Activated CD4-positive, CD25-positive, alpha-beta regulatory T cell (primary cell): ENCODE data around the gene TCP10L.
A peak's percentile ranks its signal among the peaks of the same experiment; 100 is the strongest.
"Not testable (repeated sequence)": the region's sequence is repeated elsewhere in the genome, so short reads cannot be mapped to it uniquely, and the experiment has no call there.

Experiments used
- DNase-seq, 4 experiments: peaks; one replicate each; lab custom pipeline; 2025; lab: John Stamatoyannopoulos, UW

The TCP10L gene, protein sequence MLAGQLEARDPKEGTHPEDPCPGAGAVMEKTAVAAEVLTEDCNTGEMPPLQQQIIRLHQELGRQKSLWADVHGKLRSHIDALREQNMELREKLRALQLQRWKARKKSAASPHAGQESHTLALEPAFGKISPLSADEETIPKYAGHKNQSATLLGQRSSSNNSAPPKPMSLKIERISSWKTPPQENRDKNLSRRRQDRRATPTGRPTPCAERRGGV

DNA sequence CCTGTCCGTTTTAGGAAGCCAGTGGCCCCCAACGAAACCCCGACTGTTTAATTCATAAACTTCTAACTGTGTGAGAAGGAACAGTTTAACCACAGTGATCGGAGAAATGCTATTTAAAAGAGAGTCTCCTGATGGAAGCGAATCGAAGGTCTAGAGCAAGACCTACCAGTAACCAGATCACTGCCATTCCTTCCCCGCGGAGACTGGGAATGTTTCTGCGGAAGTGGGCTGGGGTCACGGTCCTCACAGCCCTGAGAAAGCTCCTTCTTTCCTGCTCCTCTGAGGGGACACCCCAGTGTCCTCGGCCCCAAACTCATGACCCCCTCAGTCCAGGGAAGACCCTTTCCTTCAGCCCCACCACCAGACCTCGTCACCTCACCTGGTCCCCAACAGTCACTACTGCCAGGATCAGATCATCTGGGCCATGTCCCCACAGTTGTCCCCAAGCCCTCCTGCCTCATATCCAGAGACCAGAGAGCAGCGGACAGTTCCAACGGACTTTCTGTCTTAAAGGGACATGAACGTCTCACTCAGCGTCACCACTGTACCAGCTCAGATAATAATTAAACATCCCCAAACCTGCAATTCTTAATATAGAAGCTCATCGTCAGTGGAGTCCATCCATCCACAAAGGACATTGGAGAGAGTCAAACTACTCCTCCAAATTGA, at the start of gene TCP10L:
TSS of gene TCP10L (minus strand) at position 482 of the 669 bp plus-strand sequence. CDS start 1,219 bp downstream, outside the sequence.
- no peak for DNase-seq

DNA sequence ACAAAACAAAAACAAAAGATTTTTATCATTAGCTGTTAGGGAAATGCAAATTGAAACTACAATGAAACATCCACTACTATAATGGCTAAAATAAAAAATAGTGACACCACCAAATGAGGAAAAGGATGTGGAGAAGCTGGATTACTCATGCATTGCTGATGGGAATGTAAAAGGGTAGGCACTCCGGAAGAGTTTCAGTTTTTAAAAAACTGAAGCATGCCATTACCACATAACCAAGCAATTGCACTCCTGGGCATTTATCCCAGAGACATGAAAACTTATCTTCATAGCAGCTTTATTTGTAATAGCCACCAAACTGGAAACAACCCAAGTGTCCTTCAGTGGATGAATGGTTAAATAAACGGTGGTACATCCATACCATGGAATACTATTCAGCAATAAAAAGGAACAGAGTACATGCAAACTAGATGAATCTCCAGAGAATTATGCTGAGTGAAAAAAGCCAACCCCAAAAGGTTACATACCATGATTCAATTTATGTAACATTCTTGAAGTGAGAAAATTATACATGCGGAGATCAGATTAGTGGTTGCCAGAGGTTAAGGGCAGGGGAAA, 41.4 kb upstream of the TCP10L start:
- DNase-seq = no peak

DNA sequence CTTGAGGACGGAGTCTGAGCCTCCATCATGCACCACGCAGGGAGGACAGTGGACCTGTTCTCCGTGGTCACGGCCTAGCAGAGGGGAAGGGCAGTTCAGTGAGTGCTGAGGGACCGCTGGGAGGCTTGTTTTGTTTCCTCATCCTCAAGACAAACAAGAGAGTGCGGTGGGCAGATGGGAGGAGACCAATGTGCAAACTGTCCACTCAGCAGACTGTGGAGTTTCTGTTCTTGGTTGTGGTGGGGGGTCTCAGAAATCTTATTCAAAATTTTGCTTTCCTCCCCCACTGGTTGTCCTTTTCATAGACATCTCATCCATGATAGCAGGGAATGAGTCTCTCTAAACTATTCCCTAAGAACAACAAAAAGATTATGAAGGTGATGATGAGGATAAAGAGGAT, 32.9 kb upstream of the TCP10L start:
- DNase-seq = not testable (repeated sequence)

DNA sequence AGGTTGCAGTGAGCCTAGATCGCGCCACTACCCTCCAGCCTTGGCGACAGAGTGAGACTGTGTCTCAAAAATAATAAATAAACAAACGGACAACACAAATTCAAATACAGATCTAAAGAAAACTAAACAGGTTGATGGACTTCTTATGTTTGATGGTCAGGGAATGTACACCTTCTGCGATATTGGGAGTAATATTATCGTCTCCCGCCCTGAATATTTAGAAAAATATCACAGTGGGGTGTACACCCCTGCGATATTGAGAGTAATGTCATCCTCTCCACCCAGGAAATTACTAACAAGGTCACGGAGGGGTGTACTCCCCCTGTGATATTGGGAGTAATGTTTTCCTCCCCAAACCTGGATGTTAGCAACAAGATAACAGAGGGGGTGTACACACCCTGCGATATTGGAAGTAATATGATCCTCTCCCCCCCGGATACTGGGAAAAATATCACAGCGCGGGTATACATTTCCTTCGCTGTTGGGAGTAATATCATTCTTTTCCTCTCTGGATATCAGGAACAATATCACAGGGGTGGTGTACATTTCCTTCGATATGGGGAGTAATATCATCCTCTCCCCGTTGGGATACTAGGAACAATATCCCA, 28.2 kb upstream of the TCP10L start:
- DNase-seq = no peak

DNA sequence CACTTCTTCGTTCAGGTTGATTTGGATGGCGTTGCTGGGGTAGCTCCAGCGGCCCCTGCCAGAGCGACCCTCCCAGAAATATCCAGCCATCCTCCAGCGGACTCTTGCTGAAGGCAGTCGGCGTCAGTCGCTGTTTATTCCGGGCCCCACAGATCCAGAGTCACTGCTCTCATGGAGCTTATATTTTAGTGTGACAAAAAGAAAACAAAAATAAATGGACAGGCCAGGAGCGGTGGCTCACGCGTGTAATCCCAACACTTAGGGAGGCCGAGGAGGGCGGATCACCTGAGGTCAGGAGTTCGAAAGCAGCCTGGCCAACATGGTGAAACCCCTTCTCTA, 27.6 kb upstream of the TCP10L start:
- DNase-seq = no peak

DNA sequence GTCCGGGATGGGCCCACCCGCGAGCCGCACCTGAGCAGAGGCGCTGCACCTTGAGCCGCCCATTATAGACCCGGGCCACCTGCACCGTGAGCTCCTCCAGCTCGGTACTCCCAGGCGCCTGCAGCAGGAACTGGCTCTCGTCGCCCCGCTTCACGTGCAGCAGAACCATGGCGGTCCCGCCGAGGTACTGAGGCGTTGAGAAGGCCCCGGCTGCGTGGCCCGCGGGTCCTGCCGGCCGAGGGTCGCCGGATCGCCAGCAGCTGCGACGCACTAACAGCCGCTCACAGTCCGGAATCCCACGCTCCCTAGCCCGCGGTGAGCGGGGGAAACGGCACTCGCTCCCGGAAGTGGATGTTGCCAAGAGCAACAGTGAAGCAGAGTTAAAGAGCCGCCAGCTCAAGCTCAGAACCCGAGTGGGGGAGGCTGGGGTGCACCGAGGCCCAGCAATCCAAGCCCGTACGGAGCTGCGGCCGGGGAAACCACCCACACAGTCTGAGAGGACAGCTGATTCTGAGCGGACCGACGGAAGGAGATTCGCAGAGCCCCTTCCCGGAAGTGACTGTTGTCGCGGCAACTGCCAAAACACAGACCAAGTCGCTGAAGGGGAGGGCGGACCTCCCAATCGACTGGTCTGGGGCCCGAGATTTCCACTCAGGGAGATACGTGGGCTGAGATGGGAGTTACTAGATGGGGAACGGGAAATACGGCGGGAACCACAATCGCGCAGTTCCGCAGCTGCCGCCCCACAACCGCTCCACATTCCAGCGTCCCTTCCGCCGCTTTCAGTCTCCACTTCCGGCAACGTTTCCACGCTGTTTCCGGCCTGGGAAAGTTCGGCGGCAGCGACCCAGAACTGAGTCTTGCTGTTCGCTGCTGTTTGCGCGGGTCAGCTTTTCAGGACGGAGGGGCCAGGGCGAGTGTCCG, 27.0 kb upstream of the TCP10L start, which contains the start of gene CFAP298:
TSS of gene CFAP298 (minus strand) at position 303 of the 924 bp plus-strand sequence. CDS start at position 169, 134 bp downstream.
- DNase-seq = peak; percentile 65 to 78 (median 76)

DNA sequence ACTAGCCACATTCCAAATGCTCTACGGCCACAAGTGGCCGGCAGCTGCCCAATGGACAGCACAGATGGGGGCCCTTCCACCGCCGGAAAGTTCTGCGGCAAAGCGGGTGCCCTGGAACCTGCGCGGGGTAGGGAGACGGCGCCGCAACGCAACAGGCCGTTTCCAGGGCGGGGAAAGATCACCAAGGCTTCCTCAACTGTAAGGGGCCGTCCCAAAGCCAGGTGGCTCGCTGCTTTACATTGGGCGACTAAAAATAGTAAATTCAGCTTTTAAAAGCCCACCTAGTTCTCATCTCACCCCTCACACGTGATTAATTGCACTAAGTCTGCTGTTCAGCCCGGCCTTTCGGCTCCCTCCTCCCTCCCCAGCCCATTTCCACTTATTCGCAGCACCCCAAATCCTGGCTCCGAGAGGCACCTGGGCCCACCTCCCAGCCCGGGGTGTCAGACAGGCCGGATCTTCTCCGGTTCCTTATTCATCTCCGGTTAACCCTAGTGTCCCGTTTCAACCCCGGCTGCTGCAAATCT, 26.2 kb upstream of the TCP10L start:
- DNase-seq = no peak

DNA sequence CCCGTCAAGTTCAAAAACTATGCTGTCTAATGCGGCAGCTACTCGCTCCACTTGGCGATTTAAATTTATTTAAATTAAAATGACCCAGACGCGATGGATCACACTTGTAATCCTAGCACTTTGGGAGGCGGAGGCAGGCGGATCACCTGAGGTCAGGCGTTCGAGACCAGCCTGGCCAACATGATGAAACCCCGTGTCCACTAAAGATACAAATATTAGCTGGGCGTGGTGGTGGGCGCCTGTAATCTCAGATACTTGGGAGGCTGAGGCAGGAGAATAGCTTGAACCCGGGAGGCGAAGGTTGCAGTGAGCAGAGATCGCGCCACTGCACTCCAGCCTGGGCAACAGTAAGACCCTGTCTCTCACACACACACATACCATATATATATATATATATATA, 25.6 kb upstream of the TCP10L start:
- not testable (repeated sequence) for DNase-seq

DNA sequence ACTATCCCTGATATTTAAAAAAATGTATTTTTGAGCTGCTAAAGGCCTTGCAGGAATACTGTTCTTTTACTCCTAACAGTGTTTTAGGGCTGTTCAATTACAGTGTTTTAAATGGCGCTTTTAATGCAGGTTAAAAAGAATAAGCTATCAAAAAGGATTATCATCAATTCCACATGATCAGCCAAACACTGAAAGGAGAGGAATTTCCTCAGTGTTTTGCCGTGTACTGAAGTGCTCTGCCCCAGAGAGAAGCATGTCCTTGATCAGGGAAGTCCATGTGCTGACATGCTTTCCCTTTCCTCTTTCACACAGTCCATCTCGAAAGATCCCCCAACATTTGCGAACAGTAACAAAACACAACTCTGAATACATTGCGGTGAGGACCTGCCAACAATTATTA, 23.5 kb upstream of the TCP10L start:
- DNase-seq = no peak

GRCh38 chr21:32605469-32605868, 20.1 kb upstream of the TCP10L start:
- no peak for DNase-seq

DNA sequence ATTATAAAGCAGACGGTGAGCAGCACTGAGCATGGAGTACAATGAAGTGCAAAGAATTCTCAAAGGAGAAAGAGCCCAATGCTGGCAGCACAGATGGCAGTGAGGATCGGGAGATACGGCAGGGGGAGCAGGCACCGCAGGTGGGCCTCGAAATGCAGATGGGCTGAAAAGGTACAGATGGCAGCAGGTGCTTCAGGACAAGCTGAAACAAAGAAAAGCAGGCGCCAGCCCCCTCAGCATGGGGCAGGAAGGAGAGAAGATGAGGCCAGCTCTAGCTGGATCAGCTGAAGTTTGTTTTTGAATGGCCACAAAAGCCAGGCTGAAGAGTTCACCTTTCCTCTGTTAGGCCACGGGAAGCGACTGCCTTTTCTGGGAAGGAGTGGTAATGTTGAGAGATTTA, 19.1 kb upstream of the TCP10L start:
- DNase-seq = no peak

DNA sequence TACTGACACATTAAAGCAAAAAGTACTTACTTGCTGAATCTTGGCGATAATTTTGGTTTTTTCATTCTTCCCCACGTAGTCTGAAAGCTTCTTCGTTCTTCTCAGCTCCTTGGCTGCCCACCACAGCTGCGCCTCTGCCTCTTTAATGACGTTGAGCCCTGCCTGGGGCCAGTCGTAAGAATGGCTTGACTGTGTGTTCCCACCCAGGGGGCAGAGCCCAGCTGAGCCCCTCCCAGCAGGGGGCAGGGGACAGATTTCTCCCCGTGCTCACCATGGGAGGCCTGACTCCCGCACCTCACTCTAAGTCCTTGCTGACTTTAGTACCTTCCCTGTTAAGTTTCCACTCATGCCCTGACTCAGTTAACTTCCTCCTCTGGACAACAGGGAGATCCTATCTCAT, 17.8 kb upstream of the TCP10L start:
- DNase-seq = no peak

DNA sequence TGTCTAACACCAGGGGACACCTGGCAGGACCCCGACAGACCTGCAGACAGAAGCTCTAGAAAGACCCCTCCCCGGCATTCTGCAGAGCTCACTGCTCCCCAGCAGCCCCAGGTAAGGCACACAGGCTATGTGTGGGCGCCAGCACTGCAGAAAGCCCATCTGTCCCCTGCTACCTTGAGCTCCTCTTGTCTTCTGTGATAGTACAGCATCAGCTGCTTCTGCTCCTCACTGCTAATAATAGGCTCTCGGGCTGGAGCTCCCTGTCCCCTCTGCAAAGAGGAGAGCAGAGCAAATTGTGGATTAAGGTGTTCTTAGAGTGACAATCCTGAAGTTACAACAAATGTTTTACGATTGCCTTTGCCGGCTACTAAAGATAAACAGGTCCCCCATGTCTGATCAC, 16.8 kb upstream of the TCP10L start:
- no peak for DNase-seq

GRCh38 chr21:32599526-32599925, 14.2 kb upstream of the TCP10L start:
- no peak for DNase-seq

GRCh38 chr21:32599091-32599490, 13.8 kb upstream of the TCP10L start:
- no peak for DNase-seq

- DNase-seq = no peak
These were observed 11.9 kb upstream of the TCP10L start for GRCh38 chr21:32597205-32597604.

GRCh38 chr21:32595431-32595830, 10.1 kb upstream of the TCP10L start:
- DNase-seq = no peak

DNA sequence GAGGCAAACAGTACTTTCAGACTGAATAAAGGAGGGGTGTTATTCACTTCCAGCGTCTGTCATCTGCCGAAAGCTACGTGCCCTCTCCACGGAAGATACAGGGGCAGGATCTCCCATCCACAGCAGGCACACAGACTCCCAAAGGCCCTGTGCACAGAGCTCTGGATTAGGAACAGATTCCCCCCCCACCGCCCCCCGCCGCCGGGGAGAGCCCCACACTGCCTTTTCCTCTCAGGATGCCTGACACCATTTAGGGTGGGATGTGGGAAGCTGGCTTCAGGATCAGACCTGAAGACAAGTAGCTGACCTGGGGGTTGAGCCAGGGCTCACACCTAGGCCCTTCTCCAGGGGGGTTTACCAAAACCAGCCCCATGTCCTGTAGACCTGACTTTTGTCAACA, 8.4 kb upstream of the TCP10L start:
- no peak for DNase-seq

DNA sequence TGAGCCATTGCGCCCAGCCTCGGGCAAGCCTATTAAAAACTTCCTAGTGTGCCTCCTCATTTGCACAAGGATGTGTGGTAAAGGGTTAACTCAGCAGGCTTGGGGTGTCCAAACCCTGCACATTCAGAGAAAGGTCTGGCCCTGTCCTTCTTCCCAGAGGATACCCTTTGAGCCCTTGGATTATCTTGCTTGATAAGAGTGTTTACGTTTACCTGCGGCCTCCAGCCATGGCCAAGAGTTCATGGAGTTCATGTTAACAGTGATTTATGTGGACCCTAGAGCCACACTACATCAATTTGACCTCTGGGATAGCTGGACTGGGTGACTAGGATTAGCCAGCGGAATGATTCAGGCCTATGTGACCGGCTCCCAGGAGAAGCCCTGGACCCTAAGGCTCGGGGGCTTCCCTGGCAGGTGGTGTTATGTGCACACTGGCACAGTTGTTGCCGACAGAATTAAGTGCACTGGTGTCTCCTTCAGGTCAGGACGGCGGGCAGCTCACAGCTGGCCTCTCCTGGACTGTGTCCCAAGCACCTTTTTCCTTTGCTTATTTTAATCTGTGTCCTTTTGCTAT, 7.7 kb upstream of the TCP10L start:
- DNase-seq = no peak

- DNase-seq = no peak
These were observed 4.8 kb upstream of the TCP10L start for GRCh38 chr21:32590130-32590529.

- DNase-seq = no peak
These were observed 2.3 kb upstream of the TCP10L start for GRCh38 chr21:32587651-32588050.
